B cell (primary cell): ENCODE data around the gene CARNS1. TPM values are rescaled to one million over a fixed set of nuclear protein-coding genes. Genes with fewer than 3 reads are reported as not detected.

Experiments used
- ATAC-seq: fragments of 200-7000 bp; cut with Tn5 transposase; one replicate; pipeline ENCODE4 v1.10.0; 2021; ENCODE audit warnings: low read depth, mild to moderate bottlenecking, moderate number of reproducible peaks, moderate library complexity
- CTCF ChIA-PET: fragments of 350-600 bp; sonication (Branson Sonifier 250); formaldehyde crosslinking; loops from one replicate; lab custom pipeline; 2021; ENCODE audit warnings: antibody characterized with exemption, inconsistent platforms; lab: Charles Lee
- POLR2A ChIA-PET: fragments of 350-600 bp; sonication (Branson Sonifier 250); formaldehyde crosslinking; loops from one replicate; lab custom pipeline; 2021; ENCODE audit warnings: antibody characterized with exemption; lab: Charles Lee
- DNase-seq: peaks from one replicate; pipeline ENCODE4 v3.0.0; 2013
- H2AFZ ChIP-seq: 2 replicates; pipeline ENCODE4 v1.6.1; 2012; ENCODE audit warnings: mild to moderate bottlenecking, low read depth, low read length; ENCODE audit not compliant: insufficient read depth, poor library complexity, severe bottlenecking
- H3K27ac ChIP-seq, 2 donors: 1 replicate in 1 of 2; 2 replicates in 1 of 2; pipeline ENCODE4 v1.5.1; 2012 to 2013; ENCODE audit warnings: low read length in 2 of 2, mild to moderate bottlenecking in 2 of 2, moderate library complexity in 1 of 2
- H3K27me3 ChIP-seq, 4 experiments: fragments of 200-600 bp in 1 of 4; sonication (generic) in 1 of 4; replicated peaks in 1 of 4; 1 replicate in 2 of 4; 2 replicates in 2 of 4; pipeline versions ENCODE4 v1.6.1 to v1.7.0; 2013 to 2016; ENCODE audit warnings: low read length in 3 of 4, mild to moderate bottlenecking in 2 of 4, mixed read lengths in 1 of 4, moderate library complexity in 1 of 4; ENCODE audit not compliant: insufficient read depth in 4 of 4, control insufficient read depth in 3 of 4; ENCODE audit errors: control extremely low read depth in 1 of 4
- H3K36me3 ChIP-seq, 2 experiments: replicated peaks in 1 of 2; 1 replicate in 1 of 2; 2 replicates in 1 of 2; pipeline versions ENCODE4 v1.6.1 to v1.7.1; 2013; ENCODE audit warnings: low read length in 1 of 2; ENCODE audit not compliant: insufficient read depth in 2 of 2, control insufficient read depth in 1 of 2; ENCODE audit errors: control extremely low read depth in 1 of 2, extremely low read depth in 1 of 2
- H3K4me1 ChIP-seq, 2 donors: fragments of 200-600 bp in 1 of 2; sonication (generic) in 1 of 2; 1 replicate in 1 of 2; 2 replicates in 1 of 2; pipeline versions ENCODE4 v1.5.1 to v1.6.1; 2013 to 2017; ENCODE audit warnings: low read length in 2 of 2; ENCODE audit not compliant: control insufficient read depth in 2 of 2, insufficient read depth in 2 of 2
- H3K4me2 ChIP-seq: replicated peaks from 2 replicates; pipeline ENCODE3; 2012; ENCODE audit warnings: mild to moderate bottlenecking, low read depth, low read length; ENCODE audit not compliant: poor library complexity, severe bottlenecking
- H3K4me3 ChIP-seq, 5 experiments: fragments of 200-600 bp in 1 of 5; sonication (generic) in 1 of 5; 1 replicate in 3 of 5; 2 replicates in 2 of 5; pipeline versions ENCODE4 v1.5.1 to v1.7.0; 2011 to 2016; ENCODE audit warnings: low read length in 4 of 5, mild to moderate bottlenecking in 4 of 5, low read depth in 2 of 5, control low read depth in 1 of 5, moderate library complexity in 1 of 5; ENCODE audit not compliant: insufficient read depth in 1 of 5; ENCODE audit errors: control extremely low read depth in 1 of 5, extremely low read depth in 1 of 5
- H3K79me2 ChIP-seq: fragments of 200-600 bp; sonication (generic); one replicate; pipeline ENCODE4 v1.6.0; 2016; ENCODE audit warnings: low read length; ENCODE audit not compliant: control insufficient read depth, insufficient read depth
- H3K9ac ChIP-seq: fragments of 200-600 bp; sonication (generic); 2 replicates; pipeline ENCODE4 v1.6.1; 2017; ENCODE audit warnings: mild to moderate bottlenecking, low read length, moderate library complexity
- H3K9me3 ChIP-seq, 3 donors: one replicate each; pipeline versions ENCODE4 v1.6.1 to v1.7.1; 2013; ENCODE audit warnings: low read length in 2 of 3; ENCODE audit not compliant: control insufficient read depth in 2 of 3, insufficient read depth in 1 of 3; ENCODE audit errors: control extremely low read depth in 1 of 3
- H4K20me1 ChIP-seq: 2 replicates; pipeline ENCODE4 v1.6.0; 2012; ENCODE audit warnings: mild to moderate bottlenecking, low read length; ENCODE audit not compliant: insufficient read depth, control insufficient read depth, poor library complexity, severe bottlenecking
- H3K27ac Mint-ChIP-seq: one replicate; pipeline ENCODE4 v1.8.0; 2021; ENCODE audit warnings: mixed read lengths
- H3K27me3 Mint-ChIP-seq: one replicate; pipeline ENCODE4 v1.8.0; 2021; ENCODE audit warnings: mixed read lengths
- H3K4me1 Mint-ChIP-seq: one replicate; pipeline ENCODE4 v1.8.0; 2021; ENCODE audit warnings: mixed read lengths
- H3K4me3 Mint-ChIP-seq: one replicate; pipeline ENCODE4 v1.8.0; 2021; ENCODE audit warnings: mixed read lengths
- H3K9me3 Mint-ChIP-seq: one replicate; pipeline ENCODE4 v1.8.0; 2022; ENCODE audit warnings: mixed read lengths; ENCODE audit not compliant: insufficient read depth
- EZH2 ChIP-seq: IDR thresholded peaks from 2 replicates; pipeline ENCODE4 v1.6.1; 2012; ENCODE audit warnings: borderline replicate concordance, low read depth, mild to moderate bottlenecking, moderate library complexity, low read length; ENCODE audit not compliant: insufficient read depth, poor library complexity, severe bottlenecking
- WGBS: methylation state at CpG from one replicate; pipeline ENCODE4 v1.1.5; 2013; ENCODE audit warnings: missing lambda C conversion rate; ENCODE audit not compliant: insufficient coverage; 5-methylcytosine and 5-hydroxymethylcytosine counted together
- intact Hi-C: fragments of 100-400 bp; cut with micrococcal nuclease; formaldehyde crosslinking; loops from one replicate; pipeline ENCODE4 v1.10.0; 2022
- polyA plus RNA-seq: library from polyadenylated mRNA; depleted of rRNA; stranded (reverse); fragments of >200 nt; gene quantifications from 2 replicates; pipeline ENCODE4 v1.2.3, GENCODE V29; 2012
- total RNA-seq, 2 donors: library from RNA; stranded (reverse); fragments of 120-200 nt in 1 of 2; gene quantifications; 1 replicate in 1 of 2; 2 replicates in 1 of 2; pipeline versions ENCODE4 v1.2.3 to v1.2.4, GENCODE V29; 2013 to 2022
- TF ChIP-seq, protein P1 (sequence below): fragments of 200-600 bp; IDR thresholded peaks from one replicate; pipeline ENCODE4 v1.8.0; 2022; ENCODE audit warnings: antibody characterized with exemption, mild to moderate bottlenecking

The CARNS1 gene
- total and polyA plus RNA-seq, 2 donors (not counting 1 experiment from before 2014, with no cell fraction given), result 24.1 to 41.1 TPM

DNA sequence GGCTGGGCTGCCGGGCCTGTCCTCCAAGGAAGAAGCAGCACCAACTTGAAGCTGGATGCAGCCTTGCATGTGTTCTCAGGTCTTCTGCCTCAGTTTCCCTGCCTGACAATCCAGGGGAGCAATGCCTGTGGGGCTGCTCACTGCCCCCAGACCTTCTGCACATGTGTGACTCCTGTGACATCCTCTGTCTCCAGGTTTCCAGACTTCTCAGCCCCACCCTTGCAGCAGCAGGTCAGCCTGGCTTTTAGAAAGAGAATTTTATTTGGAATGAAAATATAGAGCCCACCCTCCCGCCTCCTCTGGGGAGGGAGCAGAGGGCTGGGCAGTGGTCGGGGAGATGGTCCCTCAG, 22.3 kb downstream of the CARNS1 start:
- H3K9me3 Mint-ChIP-seq, result no peaks in the 10 kb centered on the region
- peaks cover 89% of the 10 kb centered on the region for H3K4me1 Mint-ChIP-seq
- H4K20me1 ChIP-seq, result peaks cover 64% of the 10 kb centered on the region
- H3K27me3 Mint-ChIP-seq, result no peaks in the 10 kb centered on the region
- TF ChIP-seq, protein P1, sequence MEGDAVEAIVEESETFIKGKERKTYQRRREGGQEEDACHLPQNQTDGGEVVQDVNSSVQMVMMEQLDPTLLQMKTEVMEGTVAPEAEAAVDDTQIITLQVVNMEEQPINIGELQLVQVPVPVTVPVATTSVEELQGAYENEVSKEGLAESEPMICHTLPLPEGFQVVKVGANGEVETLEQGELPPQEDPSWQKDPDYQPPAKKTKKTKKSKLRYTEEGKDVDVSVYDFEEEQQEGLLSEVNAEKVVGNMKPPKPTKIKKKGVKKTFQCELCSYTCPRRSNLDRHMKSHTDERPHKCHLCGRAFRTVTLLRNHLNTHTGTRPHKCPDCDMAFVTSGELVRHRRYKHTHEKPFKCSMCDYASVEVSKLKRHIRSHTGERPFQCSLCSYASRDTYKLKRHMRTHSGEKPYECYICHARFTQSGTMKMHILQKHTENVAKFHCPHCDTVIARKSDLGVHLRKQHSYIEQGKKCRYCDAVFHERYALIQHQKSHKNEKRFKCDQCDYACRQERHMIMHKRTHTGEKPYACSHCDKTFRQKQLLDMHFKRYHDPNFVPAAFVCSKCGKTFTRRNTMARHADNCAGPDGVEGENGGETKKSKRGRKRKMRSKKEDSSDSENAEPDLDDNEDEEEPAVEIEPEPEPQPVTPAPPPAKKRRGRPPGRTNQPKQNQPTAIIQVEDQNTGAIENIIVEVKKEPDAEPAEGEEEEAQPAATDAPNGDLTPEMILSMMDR, result no peak
- TF ChIP-seq EZH2, result no peak
- intact Hi-C loops, result loop anchor here (1.0 to 2.0 kb wide), 6 partner anchors 17 to 69 kb away; partner anchors contain the start of genes AIP and TMEM134
- H3K79me2 ChIP-seq, result peaks cover 67% of the 10 kb centered on the region
- H3K4me3 ChIP-seq, result peak overlapping the region; percentile 32 to 96 (median 86)
- CTCF ChIA-PET, result interaction anchor here (0.9 to 4.4 kb wide), 18 partner anchors 9 to 87 kb away, joined by 3 to 63 read pairs (median 8); partner anchors contain the start of genes CABP4, GPR152, PITPNM1 and PPP1CA
- peaks cover 73 to 90% of the 10 kb centered on the region in 2 donors for H3K4me1 ChIP-seq
- H3K9me3 ChIP-seq, result peaks cover 0 to 3% (median 0%) of the 10 kb centered on the region in 3 donors
- no peak overlapping the region for H2AFZ ChIP-seq
- POLR2A ChIA-PET, result interaction anchor here (0.7 to 9.5 kb wide), 23 partner anchors 8 to 198 kb away, joined by 3 to 215 read pairs (median 11); partner anchors contain the start of genes AIP, ANKRD13D, CABP4 and CLCF1
- DNase-seq (no peak), ATAC-seq (no peak)
- peak overlapping the region; percentile 68 to 88 for H3K27ac ChIP-seq
- WGBS, result 43% methylated on average over 2 of the region's 3 CpGs
- peak overlapping the region; percentile 99 for H3K4me2 ChIP-seq
- H3K27me3 ChIP-seq, result no peaks in the 10 kb centered on the region
- H3K9ac ChIP-seq, result peak overlapping the region; percentile 82
- peaks cover 0 to 35% of the 10 kb centered on the region in 2 experiments for H3K36me3 ChIP-seq
- H3K4me3 Mint-ChIP-seq, result peak overlapping the region; percentile 88
- H3K27ac Mint-ChIP-seq, result peak overlapping the region; percentile 98
